BJ (cell line): ENCODE data around the gene ADD3. TPM values are rescaled to one million over a fixed set of nuclear protein-coding genes. Genes with fewer than 3 reads are reported as not detected.

Source experiments
- CTCF ChIA-PET: fragments of 350-600 bp; formaldehyde crosslinking; extraction: SDS; loops from one replicate; lab custom pipeline; 2021; ENCODE audit warnings: antibody characterized with exemption, inconsistent platforms; lab: Yijun Ruan, JAX
- POLR2A ChIA-PET: fragments of 300-600 bp; sonication (Branson Sonifier 250); formaldehyde crosslinking; extraction: SDS; loops from one replicate; lab custom pipeline; 2021; ENCODE audit warnings: antibody characterized with exemption; lab: Charles Lee
- DNase-seq: peaks from one replicate; pipeline ENCODE4 v3.0.0-alpha.2; 2011; ENCODE audit warnings: low read depth
- H3K27me3 ChIP-seq: 2 replicates; pipeline ENCODE4 v1.6.0; 2011; ENCODE audit warnings: low read length; ENCODE audit not compliant: control insufficient read depth, insufficient read depth
- H3K36me3 ChIP-seq: 2 replicates; pipeline ENCODE4 v1.5.1; 2011; ENCODE audit warnings: low read length; ENCODE audit not compliant: control insufficient read depth, insufficient read depth
- H3K4me3 ChIP-seq: 2 replicates; pipeline ENCODE4 v1.5.1; 2011; ENCODE audit warnings: low read depth, mild to moderate bottlenecking, control low read depth, low read length
- polyA plus RNA-seq: library from polyadenylated mRNA; depleted of rRNA; stranded (reverse); fragments of >200 nt; gene quantifications from 2 replicates; pipeline ENCODE4 v1.2.3, GENCODE V29; 2011
- TF ChIP-seq, protein P1 (sequence below): IDR thresholded peaks from 2 replicates; pipeline ENCODE4 v1.5.1; 2011; ENCODE audit warnings: low read depth, mild to moderate bottlenecking, control low read depth, inconsistent platforms, low read length, moderate library complexity; ENCODE audit not compliant: insufficient read depth

ADD3 gene
- polyA plus RNA-seq, 1 experiment = 52.0 TPM

GRCh38 chr10:110032801-110033700 lies 25.3 kb downstream of the ADD3 start:
- ChIA-PET CTCF (interaction anchor here (1.1 kb wide), 1 partner anchor 134 kb away, joined by 3 read pairs; no protein-coding TSS in a partner anchor), POLR2A (no interaction called here)
- Histone ChIP-seq H3K27me3 (no peaks in the 10 kb centered on the region), H3K36me3 (no peaks in the 10 kb centered on the region), H3K4me3 (no peak overlapping the region)
- TF ChIP-seq, protein P1, sequence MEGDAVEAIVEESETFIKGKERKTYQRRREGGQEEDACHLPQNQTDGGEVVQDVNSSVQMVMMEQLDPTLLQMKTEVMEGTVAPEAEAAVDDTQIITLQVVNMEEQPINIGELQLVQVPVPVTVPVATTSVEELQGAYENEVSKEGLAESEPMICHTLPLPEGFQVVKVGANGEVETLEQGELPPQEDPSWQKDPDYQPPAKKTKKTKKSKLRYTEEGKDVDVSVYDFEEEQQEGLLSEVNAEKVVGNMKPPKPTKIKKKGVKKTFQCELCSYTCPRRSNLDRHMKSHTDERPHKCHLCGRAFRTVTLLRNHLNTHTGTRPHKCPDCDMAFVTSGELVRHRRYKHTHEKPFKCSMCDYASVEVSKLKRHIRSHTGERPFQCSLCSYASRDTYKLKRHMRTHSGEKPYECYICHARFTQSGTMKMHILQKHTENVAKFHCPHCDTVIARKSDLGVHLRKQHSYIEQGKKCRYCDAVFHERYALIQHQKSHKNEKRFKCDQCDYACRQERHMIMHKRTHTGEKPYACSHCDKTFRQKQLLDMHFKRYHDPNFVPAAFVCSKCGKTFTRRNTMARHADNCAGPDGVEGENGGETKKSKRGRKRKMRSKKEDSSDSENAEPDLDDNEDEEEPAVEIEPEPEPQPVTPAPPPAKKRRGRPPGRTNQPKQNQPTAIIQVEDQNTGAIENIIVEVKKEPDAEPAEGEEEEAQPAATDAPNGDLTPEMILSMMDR = no peak
- DNase-seq = no peak

DNA sequence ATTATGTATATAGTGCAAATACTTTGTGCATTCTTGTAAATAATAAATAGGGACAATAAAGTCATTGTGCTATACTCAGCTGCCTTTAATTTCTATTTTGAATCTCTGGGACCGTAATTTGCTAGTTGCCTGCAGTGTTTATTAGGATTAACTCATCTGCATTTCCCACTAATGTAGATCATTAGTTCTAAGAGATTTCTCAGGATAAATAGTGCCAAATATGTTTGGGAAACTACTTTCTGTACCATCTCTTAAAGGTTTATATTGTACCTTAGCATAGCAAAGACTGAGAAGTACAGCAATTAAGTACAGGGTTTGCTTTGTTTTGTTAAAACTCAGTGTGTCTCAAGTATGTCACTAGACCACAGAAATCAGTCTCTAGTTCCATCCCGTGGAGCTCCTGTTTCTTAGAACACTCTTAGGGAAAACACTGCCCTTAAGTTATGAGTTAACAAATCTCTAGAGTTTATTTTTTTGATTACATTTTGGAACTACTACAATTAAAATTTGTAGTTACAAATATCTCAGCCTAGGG lies 26.0 kb downstream of the ADD3 start:
- no peaks in the 10 kb centered on the region for H3K27me3 ChIP-seq
- no peak overlapping the region for H3K4me3 ChIP-seq
- TF ChIP-seq, protein P1 = no peak
- H3K36me3 ChIP-seq = no peaks in the 10 kb centered on the region
- POLR2A ChIA-PET = no interaction called here
- CTCF ChIA-PET = interaction anchor here (2.2 kb wide), 1 partner anchor 150 kb away, joined by 9 read pairs; no protein-coding TSS in a partner anchor
- no peak for DNase-seq

DNA sequence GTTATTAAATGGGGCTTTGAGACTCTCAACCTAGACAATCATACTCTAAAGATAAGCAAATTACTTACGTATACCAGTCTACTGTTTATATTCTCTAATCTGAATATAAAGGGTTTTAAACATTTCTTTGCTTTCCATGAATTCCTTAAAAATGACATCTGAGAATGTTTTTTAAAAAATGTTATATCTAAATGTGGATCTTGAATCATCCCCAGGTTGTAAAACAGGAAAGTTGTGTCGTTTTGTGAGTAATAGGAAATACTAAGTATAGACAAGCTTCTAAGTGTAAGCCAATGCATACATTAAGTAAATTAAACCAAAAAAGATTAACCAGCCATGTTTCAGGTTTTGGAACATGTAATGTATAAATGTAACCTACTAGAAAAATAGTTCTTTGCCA lies 26.8 kb downstream of the ADD3 start:
- no peak for DNase-seq
- TF ChIP-seq, protein P1 = no peak
- Histone ChIP-seq H3K27me3 (no peaks in the 10 kb centered on the region), H3K36me3 (no peaks in the 10 kb centered on the region), H3K4me3 (no peak overlapping the region)
- CTCF ChIA-PET = interaction anchor here (0.6 to 2.2 kb wide), 2 partner anchors 61 to 150 kb away, joined by 3 to 9 read pairs; no protein-coding TSS in a partner anchor
- POLR2A ChIA-PET = no interaction called here

GRCh38 chr10:110035070-110035921 lies 27.5 kb downstream of the ADD3 start:
- POLR2A ChIA-PET = no interaction called here
- DNase-seq = no peak
- CTCF ChIA-PET = interaction anchor here (1.0 to 2.2 kb wide), 2 partner anchors 18 to 151 kb away, joined by 3 to 9 read pairs; no protein-coding TSS in a partner anchor
- H3K4me3 ChIP-seq = no peak overlapping the region
- TF ChIP-seq, protein P1 = no peak
- no peaks in the 10 kb centered on the region for H3K36me3 ChIP-seq
- H3K27me3 ChIP-seq = no peaks in the 10 kb centered on the region
